Endodermal cell (in vitro differentiated cells): ENCODE measurements around the gene NINJ2. TPM values are rescaled to one million over a fixed set of nuclear protein-coding genes. Genes with fewer than 3 reads are reported as not detected.

Experiments used
- DNase-seq: peaks from one replicate; pipeline ENCODE4 v3.0.0-alpha.2; 2017
- H3K27ac ChIP-seq: 2 replicates; pipeline ENCODE4 v1.5.1; 2013; ENCODE audit warnings: mild to moderate bottlenecking, low read depth, low read length, moderate library complexity
- H3K27me3 ChIP-seq: 2 replicates; pipeline ENCODE4 v1.6.1; 2013; ENCODE audit warnings: mild to moderate bottlenecking, low read length, moderate library complexity; ENCODE audit not compliant: insufficient read depth, control insufficient read depth, poor library complexity, severe bottlenecking
- H3K36me3 ChIP-seq: 2 replicates; pipeline ENCODE4 v1.7.0; 2013; ENCODE audit warnings: mild to moderate bottlenecking, low read length, moderate library complexity; ENCODE audit not compliant: control insufficient read depth, insufficient read depth
- H3K4me1 ChIP-seq: one replicate; pipeline ENCODE4 v1.7.0; 2013; ENCODE audit warnings: low read length; ENCODE audit not compliant: control insufficient read depth, insufficient read depth
- H3K4me3 ChIP-seq: 2 replicates; pipeline ENCODE4 v1.5.1; 2013; ENCODE audit warnings: mild to moderate bottlenecking, low read length, moderate library complexity
- H3K9ac ChIP-seq: 2 replicates; pipeline ENCODE4 v1.6.1; 2013; ENCODE audit warnings: mild to moderate bottlenecking, low read length, moderate library complexity; ENCODE audit not compliant: poor library complexity, severe bottlenecking; ENCODE audit errors: extremely low read depth
- H3K9me3 ChIP-seq: 2 replicates; pipeline ENCODE4 v1.6.1; 2013; ENCODE audit warnings: mild to moderate bottlenecking, low read length, moderate library complexity; ENCODE audit not compliant: control insufficient read depth
- H3K27ac Mint-ChIP-seq: 2 replicates; pipeline ENCODE4 v1.8.0; 2020; ENCODE audit warnings: mixed read lengths
- H3K27me3 Mint-ChIP-seq: 2 replicates; pipeline ENCODE4 v1.8.0; 2021; ENCODE audit warnings: mild to moderate bottlenecking, mixed read lengths; ENCODE audit not compliant: insufficient read depth
- H3K36me3 Mint-ChIP-seq: 2 replicates; pipeline ENCODE4 v1.8.0; 2020; ENCODE audit warnings: low read depth, mixed read lengths
- H3K4me1 Mint-ChIP-seq: 2 replicates; pipeline ENCODE4 v1.8.0; 2020; ENCODE audit warnings: mixed read lengths
- H3K4me3 Mint-ChIP-seq: 2 replicates; pipeline ENCODE4 v1.8.0; 2020; ENCODE audit warnings: mild to moderate bottlenecking, moderate library complexity, mixed read lengths
- H3K9me3 Mint-ChIP-seq: 2 replicates; pipeline ENCODE4 v1.8.0; 2020; ENCODE audit warnings: mild to moderate bottlenecking, mixed read lengths
- WGBS, 2 experiments: methylation state at CpG; one replicate each; pipeline versions ENCODE4 v1.1.5 to v1.1.7; 2013; ENCODE audit warnings: missing lambda C conversion rate in 2 of 2, mixed read lengths in 1 of 2; ENCODE audit not compliant: insufficient coverage in 1 of 2, insufficient read length in 1 of 2; 5-methylcytosine and 5-hydroxymethylcytosine counted together
- total RNA-seq, 2 donors: library from RNA; stranded (reverse); fragmentation: NEBNext Ultra II Directional in 1 of 2; extraction: Animal tissue kit (Norgen Biotek cat#: 25700) in 1 of 2; gene quantifications; 2 replicates in 1 of 2; 3 replicates in 1 of 2; pipeline ENCODE4 v1.2.1, GENCODE V29; 2021
- TF ChIP-seq, protein P1 (sequence below): fragments of 200-600 bp; sonication (generic); conservative IDR thresholded peaks from 2 replicates; pipeline ENCODE4 v1.5.0; 2021; ENCODE audit warnings: antibody characterized with exemption, mild to moderate bottlenecking

Gene NINJ2
- total RNA-seq, 2 donors from 2014 or later, result 0.73 to 5.1 TPM

DNA sequence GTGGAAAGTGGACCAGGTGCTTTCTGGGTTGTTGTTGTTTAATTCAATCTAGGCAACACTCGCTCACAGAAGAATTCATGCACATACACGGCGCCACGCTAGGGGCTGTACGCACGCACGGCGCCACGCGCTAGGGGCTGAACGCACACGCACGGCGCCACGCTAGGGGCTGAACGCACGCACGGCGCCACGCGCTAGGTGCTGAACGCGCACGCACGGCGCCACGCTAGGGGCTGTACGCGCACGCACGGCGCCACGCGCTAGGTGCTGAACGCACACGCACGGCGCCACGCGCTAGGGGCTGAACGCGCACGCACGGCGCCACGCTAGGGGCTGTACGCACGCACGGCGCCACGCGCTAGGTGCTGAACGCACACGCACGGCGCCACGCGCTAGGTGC, 54.3 kb downstream of the NINJ2 start:
- Mint-ChIP-seq H3K27ac (no peak overlapping the region), H3K4me3 (no peak overlapping the region), H3K27me3 (no peaks in the 10 kb centered on the region), H3K36me3 (no peaks in the 10 kb centered on the region), H3K4me1 (peaks cover 7% of the 10 kb centered on the region), H3K9me3 (no peaks in the 10 kb centered on the region)
- Histone ChIP-seq H3K4me1 (no peaks in the 10 kb centered on the region), H3K9ac (no peak overlapping the region), H3K9me3 (no peaks in the 10 kb centered on the region), H3K27ac (no peak overlapping the region), H3K4me3 (no peak overlapping the region), H3K36me3 (no peaks in the 10 kb centered on the region), H3K27me3 (no peaks in the 10 kb centered on the region)
- WGBS, 2 experiments, result 95 to 96% methylated on average over 35 to 51 of the region's 58 CpGs
- peak; percentile 13 for DNase-seq
- TF ChIP-seq, protein P1, sequence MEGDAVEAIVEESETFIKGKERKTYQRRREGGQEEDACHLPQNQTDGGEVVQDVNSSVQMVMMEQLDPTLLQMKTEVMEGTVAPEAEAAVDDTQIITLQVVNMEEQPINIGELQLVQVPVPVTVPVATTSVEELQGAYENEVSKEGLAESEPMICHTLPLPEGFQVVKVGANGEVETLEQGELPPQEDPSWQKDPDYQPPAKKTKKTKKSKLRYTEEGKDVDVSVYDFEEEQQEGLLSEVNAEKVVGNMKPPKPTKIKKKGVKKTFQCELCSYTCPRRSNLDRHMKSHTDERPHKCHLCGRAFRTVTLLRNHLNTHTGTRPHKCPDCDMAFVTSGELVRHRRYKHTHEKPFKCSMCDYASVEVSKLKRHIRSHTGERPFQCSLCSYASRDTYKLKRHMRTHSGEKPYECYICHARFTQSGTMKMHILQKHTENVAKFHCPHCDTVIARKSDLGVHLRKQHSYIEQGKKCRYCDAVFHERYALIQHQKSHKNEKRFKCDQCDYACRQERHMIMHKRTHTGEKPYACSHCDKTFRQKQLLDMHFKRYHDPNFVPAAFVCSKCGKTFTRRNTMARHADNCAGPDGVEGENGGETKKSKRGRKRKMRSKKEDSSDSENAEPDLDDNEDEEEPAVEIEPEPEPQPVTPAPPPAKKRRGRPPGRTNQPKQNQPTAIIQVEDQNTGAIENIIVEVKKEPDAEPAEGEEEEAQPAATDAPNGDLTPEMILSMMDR, result no peak

DNA sequence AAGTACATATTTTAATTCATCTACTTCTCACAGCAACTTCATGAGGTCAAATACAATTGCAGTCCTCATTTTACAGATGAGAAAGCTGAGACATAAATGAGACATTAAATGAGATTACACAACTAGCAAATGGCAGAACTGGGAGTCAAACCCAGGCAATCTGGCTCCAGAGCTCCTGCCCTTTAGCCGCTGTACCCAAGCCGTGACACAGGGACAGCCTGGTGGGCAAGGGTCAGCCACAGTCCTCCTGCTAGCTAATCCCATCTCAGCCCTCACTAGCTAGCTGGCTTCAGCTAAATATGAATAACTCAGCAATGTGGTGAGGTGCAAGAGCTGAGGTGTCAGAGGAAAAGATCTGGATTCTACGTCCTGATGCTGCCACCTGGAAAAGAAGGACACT, 54.8 kb downstream of the NINJ2 start:
- Mint-ChIP-seq H3K27ac (no peak overlapping the region), H3K4me3 (no peak overlapping the region), H3K4me1 (peaks cover 7% of the 10 kb centered on the region), H3K27me3 (no peaks in the 10 kb centered on the region), H3K36me3 (no peaks in the 10 kb centered on the region), H3K9me3 (no peaks in the 10 kb centered on the region)
- no peaks in the 10 kb centered on the region for H3K9me3 ChIP-seq
- H3K36me3 ChIP-seq, result no peaks in the 10 kb centered on the region
- no peak overlapping the region for H3K4me3 ChIP-seq
- no peak overlapping the region for H3K27ac ChIP-seq
- WGBS, 2 experiments, result 84 to 91% methylated on average over 3 of the region's 3 CpGs
- TF ChIP-seq, protein P1, result no peak
- DNase-seq, result peak; percentile 39
- H3K9ac ChIP-seq, result no peak overlapping the region
- H3K4me1 ChIP-seq, result no peaks in the 10 kb centered on the region
- H3K27me3 ChIP-seq, result no peaks in the 10 kb centered on the region

DNA sequence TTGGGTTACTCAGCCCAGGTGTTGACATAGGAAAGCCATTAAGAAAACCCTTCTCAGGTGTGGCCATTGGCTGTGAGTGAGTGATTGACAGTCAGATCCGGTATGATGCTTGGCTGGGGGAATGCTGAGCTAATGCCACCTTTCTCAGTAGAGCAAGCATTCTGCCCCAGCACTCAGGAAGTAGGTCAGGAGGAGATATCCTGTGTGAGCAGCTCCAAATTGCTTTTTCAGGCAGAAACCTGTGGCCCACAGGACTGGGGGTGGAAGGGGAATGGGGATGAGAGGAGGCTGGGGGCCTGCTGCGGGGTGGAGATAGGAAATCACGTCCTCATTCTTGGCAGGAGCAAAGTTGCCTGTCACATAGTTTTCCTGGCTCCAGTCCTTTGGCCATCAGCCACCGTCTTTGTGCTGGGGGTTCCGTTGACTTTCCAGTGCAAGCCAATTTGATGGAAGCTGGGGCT, 55.7 kb downstream of the NINJ2 start:
- peak overlapping the region; percentile 56 for H3K27ac Mint-ChIP-seq
- peak; percentile 81 for DNase-seq
- Histone ChIP-seq H3K36me3 (no peaks in the 10 kb centered on the region), H3K9ac (no peak overlapping the region), H3K27me3 (no peaks in the 10 kb centered on the region), H3K4me3 (no peak overlapping the region), H3K9me3 (no peaks in the 10 kb centered on the region), H3K27ac (no peak overlapping the region), H3K4me1 (no peaks in the 10 kb centered on the region)
- no peaks in the 10 kb centered on the region for H3K9me3 Mint-ChIP-seq
- peaks cover 7% of the 10 kb centered on the region for H3K4me1 Mint-ChIP-seq
- WGBS, 2 experiments, result 83 to 90% methylated on average over 3 to 5 of the region's 5 CpGs
- no peak overlapping the region for H3K4me3 Mint-ChIP-seq
- TF ChIP-seq, protein P1, result no peak
- no peaks in the 10 kb centered on the region for H3K27me3 Mint-ChIP-seq
- H3K36me3 Mint-ChIP-seq, result no peaks in the 10 kb centered on the region
